VCaP (cell line): Measurements from ENCODE around the gene DCTN3.

Experiments
- H3K27ac ChIP-seq: fragments of 450-650 bp; 2 replicates; pipeline ENCODE4 v1.5.1; 2017
- TF ChIP-seq, protein P1 (sequence below): fragments of 450-650 bp; conservative IDR thresholded peaks from 2 replicates; pipeline ENCODE4 v1.5.1; 2017; ENCODE audit warnings: mild to moderate bottlenecking, moderate library complexity

Gene DCTN3

DNA sequence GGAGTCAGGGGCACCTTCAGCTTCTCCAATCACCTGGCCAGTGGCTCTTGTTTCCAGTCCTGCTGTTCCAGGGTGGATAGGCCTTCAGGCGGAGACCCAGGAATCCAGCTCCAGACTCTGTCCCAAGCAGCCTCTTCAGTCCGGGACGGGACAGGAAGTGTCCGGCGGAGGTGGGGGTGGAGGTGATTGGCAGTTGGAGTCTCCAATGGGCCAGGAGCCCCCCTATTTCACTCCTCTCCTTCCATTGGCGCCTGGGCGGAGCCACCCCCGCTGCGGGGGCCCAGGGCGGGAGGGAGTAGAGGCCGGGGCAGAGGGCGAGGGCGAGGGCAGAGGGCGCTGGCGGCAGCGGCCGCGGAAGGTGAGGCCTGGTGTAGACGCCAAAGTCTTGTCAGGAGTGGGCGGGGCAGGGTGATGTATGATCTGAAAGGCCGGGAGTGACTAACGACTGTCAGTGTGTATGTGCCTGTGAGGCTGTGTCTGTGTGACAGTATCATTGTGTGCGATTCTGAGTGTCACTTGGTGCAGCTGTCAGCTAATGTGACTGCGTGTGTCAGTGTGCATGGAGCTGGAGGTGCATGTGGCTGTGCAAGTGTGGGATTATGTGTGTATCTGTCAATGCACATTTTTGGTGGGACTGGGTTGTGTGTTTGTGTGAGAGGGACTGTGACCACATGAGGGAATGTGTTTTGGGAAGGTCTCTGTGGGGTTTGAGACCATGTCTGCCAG is 31.7 kb upstream of the DCTN3 start, which contains the start of gene IL11RA:
TSS of gene IL11RA (plus strand) at position 310 of the 726 bp plus-strand sequence. CDS start 3,033 bp downstream, outside the sequence.
- H3K27ac ChIP-seq, result peak within 1 kb of the TSS; percentile 76
- TF ChIP-seq, protein P1, sequence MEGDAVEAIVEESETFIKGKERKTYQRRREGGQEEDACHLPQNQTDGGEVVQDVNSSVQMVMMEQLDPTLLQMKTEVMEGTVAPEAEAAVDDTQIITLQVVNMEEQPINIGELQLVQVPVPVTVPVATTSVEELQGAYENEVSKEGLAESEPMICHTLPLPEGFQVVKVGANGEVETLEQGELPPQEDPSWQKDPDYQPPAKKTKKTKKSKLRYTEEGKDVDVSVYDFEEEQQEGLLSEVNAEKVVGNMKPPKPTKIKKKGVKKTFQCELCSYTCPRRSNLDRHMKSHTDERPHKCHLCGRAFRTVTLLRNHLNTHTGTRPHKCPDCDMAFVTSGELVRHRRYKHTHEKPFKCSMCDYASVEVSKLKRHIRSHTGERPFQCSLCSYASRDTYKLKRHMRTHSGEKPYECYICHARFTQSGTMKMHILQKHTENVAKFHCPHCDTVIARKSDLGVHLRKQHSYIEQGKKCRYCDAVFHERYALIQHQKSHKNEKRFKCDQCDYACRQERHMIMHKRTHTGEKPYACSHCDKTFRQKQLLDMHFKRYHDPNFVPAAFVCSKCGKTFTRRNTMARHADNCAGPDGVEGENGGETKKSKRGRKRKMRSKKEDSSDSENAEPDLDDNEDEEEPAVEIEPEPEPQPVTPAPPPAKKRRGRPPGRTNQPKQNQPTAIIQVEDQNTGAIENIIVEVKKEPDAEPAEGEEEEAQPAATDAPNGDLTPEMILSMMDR, result no peak

DNA sequence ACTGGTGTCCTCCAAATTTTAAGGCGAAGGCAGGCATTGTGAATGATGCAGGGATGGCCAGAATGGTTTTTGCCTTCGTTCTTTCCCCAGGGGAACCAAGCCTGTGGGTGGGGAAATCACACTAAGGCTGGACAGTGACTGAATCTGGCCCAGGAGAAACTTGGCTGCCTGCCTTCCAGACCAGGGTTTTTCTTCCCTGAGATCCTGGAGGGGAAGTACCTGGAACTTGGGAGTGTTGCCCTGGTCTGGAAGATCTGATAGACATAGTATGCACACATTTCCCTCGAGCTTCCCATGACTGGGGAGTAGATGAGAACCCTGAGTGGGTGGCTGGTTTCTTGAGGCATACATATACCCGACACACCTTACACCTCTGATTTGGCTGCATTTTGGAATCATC is 31.0 kb upstream of the DCTN3 start:
- TF ChIP-seq, protein P1, result no peak
- H3K27ac ChIP-seq, result peak overlapping the region; percentile 76

- peak overlapping the region; percentile 76 for H3K27ac ChIP-seq
These were observed 30.5 kb upstream of the DCTN3 start for GRCh38 chr9:34650816-34651215.

DNA sequence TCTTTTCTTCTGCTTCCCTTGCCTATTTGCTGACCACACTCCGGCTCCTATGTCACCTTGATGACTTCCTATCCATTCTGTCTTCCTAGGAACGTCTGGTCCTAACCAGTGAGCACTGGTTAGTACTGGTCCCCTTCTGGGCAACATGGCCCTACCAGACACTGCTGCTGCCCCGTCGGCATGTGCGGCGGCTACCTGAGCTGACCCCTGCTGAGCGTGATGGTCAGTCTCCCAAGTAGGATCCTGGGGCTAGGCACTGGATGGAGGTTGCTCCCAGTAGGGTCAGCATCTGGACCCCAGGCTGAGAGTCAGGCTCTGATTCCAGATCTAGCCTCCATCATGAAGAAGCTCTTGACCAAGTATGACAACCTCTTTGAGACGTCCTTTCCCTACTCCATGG is 28.4 kb upstream of the DCTN3 start:
- H3K27ac ChIP-seq, result peak overlapping the region; percentile 95; the same call in 1 of the 2 replicates
- TF ChIP-seq, protein P1, result no peak

More at GRCh38 chr9:34650816-34651215, 30.5 kb upstream of the DCTN3 start:
- TF ChIP-seq, protein P1, result no peak

GRCh38 chr9:34647651-34648050 is 27.4 kb upstream of the DCTN3 start:
- peak overlapping the region; percentile 95 for H3K27ac ChIP-seq
- TF ChIP-seq, protein P1, result no peak

GRCh38 chr9:34647084-34647403 is 26.7 kb upstream of the DCTN3 start:
- H3K27ac ChIP-seq, result peak overlapping the region; percentile 95
- TF ChIP-seq, protein P1, result peak; percentile 3; the same call in 1 of the 2 replicates

DNA sequence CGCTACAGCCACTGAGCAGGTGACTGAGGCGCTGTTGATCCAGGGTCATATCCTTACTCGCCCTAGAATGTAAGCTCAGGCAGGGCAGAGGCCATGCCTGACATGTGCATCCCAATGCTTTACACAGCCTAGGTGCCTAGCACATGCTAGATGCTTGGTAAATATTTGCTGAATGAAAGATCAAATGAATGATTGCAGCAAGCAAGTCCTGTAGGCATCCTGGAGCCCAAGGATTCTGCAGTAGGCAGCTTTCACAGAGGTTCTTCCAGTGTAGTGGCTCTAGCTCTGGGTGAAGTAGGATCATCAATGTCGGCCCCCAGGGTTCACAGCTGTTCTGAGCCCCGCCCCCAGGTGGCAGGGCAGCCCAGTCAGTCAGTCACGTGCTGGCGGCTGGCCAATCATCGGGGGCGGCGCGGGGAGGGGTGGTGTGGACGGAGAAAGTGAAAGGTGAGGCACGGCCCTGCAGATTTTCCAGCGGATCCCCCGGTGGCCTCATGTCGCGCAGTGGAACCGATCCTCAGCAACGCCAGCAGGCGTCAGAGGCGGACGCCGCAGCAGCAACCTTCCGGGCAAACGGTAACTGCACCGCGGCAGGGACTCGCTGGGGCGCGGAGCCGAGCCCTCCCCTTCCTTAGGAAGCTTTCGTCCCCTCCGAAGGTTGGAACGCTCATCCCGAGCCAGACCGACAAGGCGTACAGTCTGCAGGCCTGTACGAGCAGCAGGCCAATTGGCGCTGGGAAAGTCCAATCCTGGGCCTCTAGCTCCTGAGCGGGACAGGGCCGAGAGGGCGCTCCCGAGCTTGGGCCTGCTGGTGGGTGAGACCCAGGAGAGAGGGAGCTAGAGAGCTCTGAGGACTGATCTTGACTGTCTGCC is 26.2 kb upstream of the DCTN3 start, which contains the start of gene GALT:
TSS of gene GALT (plus strand) at position 465 of the 873 bp plus-strand sequence. CDS start at position 495, 30 bp downstream.
- TF ChIP-seq, protein P1, result peak; percentile 64
- H3K27ac ChIP-seq, result peak within 1 kb of the TSS; percentile 95
